ENCODE measurements around the gene USP53. TPM values are rescaled to one million over a fixed set of nuclear protein-coding genes. Genes with fewer than 3 reads are reported as not detected.

Gene USP53
- total and polyA plus RNA-seq, 5 donors from 2014 or later, result 8.0 to 17.3 (median 12.0) TPM

- Histone ChIP-seq H3K36me3 (ENCODE audit: control insufficient read depth, insufficient read depth, low read length) (no peaks in the 10 kb centered on the region), H3K4me3 (ENCODE audit: low read depth, low read length) (no peak overlapping the region), H3K9me3 (ENCODE audit: control insufficient read depth in 2 of 2, low read length in 2 of 2) (no peaks in the 10 kb centered on the region), H3K4me1 (ENCODE audit: control insufficient read depth, insufficient read depth, low read length, poor library complexity, severe bottlenecking) (peaks cover 9% of the 10 kb centered on the region), H3K27me3 (ENCODE audit: control insufficient read depth, insufficient read depth, low read length) (peaks cover 2% of the 10 kb centered on the region), H3K27ac (ENCODE audit: insufficient read depth, low read length, poor library complexity, severe bottlenecking) (no peak overlapping the region)
- Mint-ChIP-seq H3K36me3 (no peaks in the 10 kb centered on the region), H3K4me1 (peaks cover 12 to 33% (median 22%) of the 10 kb centered on the region in 4 donors), H3K27me3 (peaks cover 23% of the 10 kb centered on the region), H3K4me3 (peak overlapping the region in 1 of 4 donors; percentile 68), H3K27ac (no peak overlapping the region), H3K9me3 (no peaks in the 10 kb centered on the region)
- ATAC-seq (ENCODE audit: low read depth in 2 of 2), result no peak
- DNase-seq, result no peak
Observed at GRCh38 chr4:119304431-119304830, 91.9 kb downstream of the USP53 start.

- H3K9me3 ChIP-seq (ENCODE audit: control insufficient read depth in 2 of 2, low read length in 2 of 2), result no peaks in the 10 kb centered on the region
- peaks cover 6% of the 10 kb centered on the region for H3K4me1 ChIP-seq (ENCODE audit: control insufficient read depth, insufficient read depth, low read length, poor library complexity, severe bottlenecking)
- DNase-seq, result no peak
- H3K9me3 Mint-ChIP-seq, result no peaks in the 10 kb centered on the region
- H3K27ac Mint-ChIP-seq, result no peak overlapping the region
- H3K4me1 Mint-ChIP-seq, result peaks cover 4 to 15% (median 10%) of the 10 kb centered on the region in 4 donors
- H3K27me3 Mint-ChIP-seq, result peaks cover 40% of the 10 kb centered on the region
- H3K4me3 Mint-ChIP-seq, result no peak overlapping the region
- H3K36me3 Mint-ChIP-seq, result no peaks in the 10 kb centered on the region
- ATAC-seq (ENCODE audit: low read depth in 2 of 2), result no peak
- H3K4me3 ChIP-seq (ENCODE audit: low read depth, low read length), result no peak overlapping the region
- no peak overlapping the region for H3K27ac ChIP-seq (ENCODE audit: insufficient read depth, low read length, poor library complexity, severe bottlenecking)
- no peaks in the 10 kb centered on the region for H3K36me3 ChIP-seq (ENCODE audit: control insufficient read depth, insufficient read depth, low read length)
- peaks cover 5% of the 10 kb centered on the region for H3K27me3 ChIP-seq (ENCODE audit: control insufficient read depth, insufficient read depth, low read length)
Observed at GRCh38 chr4:119307606-119308005, 95.1 kb downstream of the USP53 start.

GRCh38 chr4:119310826-119311225, 98.3 kb downstream of the USP53 start:
- H3K27ac Mint-ChIP-seq, result no peak overlapping the region
- H3K27me3 Mint-ChIP-seq, result peaks cover 48% of the 10 kb centered on the region
- no peaks in the 10 kb centered on the region for H3K36me3 Mint-ChIP-seq
- Histone ChIP-seq H3K36me3 (ENCODE audit: control insufficient read depth, insufficient read depth, low read length) (no peaks in the 10 kb centered on the region), H3K4me3 (ENCODE audit: low read depth, low read length) (no peak overlapping the region), H3K9me3 (ENCODE audit: control insufficient read depth in 2 of 2, low read length in 2 of 2) (no peaks in the 10 kb centered on the region), H3K4me1 (ENCODE audit: control insufficient read depth, insufficient read depth, low read length, poor library complexity, severe bottlenecking) (peaks cover 6% of the 10 kb centered on the region), H3K27me3 (ENCODE audit: control insufficient read depth, insufficient read depth, low read length) (peaks cover 9% of the 10 kb centered on the region), H3K27ac (ENCODE audit: insufficient read depth, low read length, poor library complexity, severe bottlenecking) (no peak overlapping the region)
- no peak for DNase-seq
- H3K4me3 Mint-ChIP-seq, result no peak overlapping the region
- H3K4me1 Mint-ChIP-seq, result peaks cover 4 to 15% (median 10%) of the 10 kb centered on the region in 4 donors
- no peak for ATAC-seq (ENCODE audit: low read depth in 2 of 2)
- no peaks in the 10 kb centered on the region for H3K9me3 Mint-ChIP-seq

GRCh38 chr4:119313237-119313636, 100.7 kb downstream of the USP53 start:
- Mint-ChIP-seq H3K27ac (no peak overlapping the region), H3K27me3 (peaks cover 50% of the 10 kb centered on the region), H3K4me3 (no peak overlapping the region), H3K9me3 (no peaks in the 10 kb centered on the region), H3K4me1 (no peaks in the 10 kb centered on the region), H3K36me3 (no peaks in the 10 kb centered on the region)
- Histone ChIP-seq H3K27me3 (ENCODE audit: control insufficient read depth, insufficient read depth, low read length) (peaks cover 9% of the 10 kb centered on the region), H3K9me3 (ENCODE audit: control insufficient read depth in 2 of 2, low read length in 2 of 2) (no peaks in the 10 kb centered on the region), H3K36me3 (ENCODE audit: control insufficient read depth, insufficient read depth, low read length) (no peaks in the 10 kb centered on the region), H3K4me3 (ENCODE audit: low read depth, low read length) (no peak overlapping the region), H3K4me1 (ENCODE audit: control insufficient read depth, insufficient read depth, low read length, poor library complexity, severe bottlenecking) (no peaks in the 10 kb centered on the region), H3K27ac (ENCODE audit: insufficient read depth, low read length, poor library complexity, severe bottlenecking) (no peak overlapping the region)
- no peak for DNase-seq
- no peak for ATAC-seq (ENCODE audit: low read depth in 2 of 2)

GRCh38 chr4:119314356-119314755, 101.8 kb downstream of the USP53 start:
- no peak overlapping the region for H3K4me3 ChIP-seq (ENCODE audit: low read depth, low read length)
- no peak overlapping the region for H3K27ac ChIP-seq (ENCODE audit: insufficient read depth, low read length, poor library complexity, severe bottlenecking)
- peaks cover 10% of the 10 kb centered on the region for H3K27me3 ChIP-seq (ENCODE audit: control insufficient read depth, insufficient read depth, low read length)
- H3K4me1 Mint-ChIP-seq, result no peaks in the 10 kb centered on the region
- H3K9me3 ChIP-seq (ENCODE audit: control insufficient read depth in 2 of 2, low read length in 2 of 2), result no peaks in the 10 kb centered on the region
- DNase-seq (peak; percentile 3 to 38 (median 36)), ATAC-seq (ENCODE audit: low read depth in 2 of 2) (no peak)
- H3K4me1 ChIP-seq (ENCODE audit: control insufficient read depth, insufficient read depth, low read length, poor library complexity, severe bottlenecking), result no peaks in the 10 kb centered on the region
- H3K4me3 Mint-ChIP-seq, result no peak overlapping the region
- H3K9me3 Mint-ChIP-seq, result no peaks in the 10 kb centered on the region
- H3K36me3 Mint-ChIP-seq, result no peaks in the 10 kb centered on the region
- H3K27me3 Mint-ChIP-seq, result peaks cover 46% of the 10 kb centered on the region
- no peaks in the 10 kb centered on the region for H3K36me3 ChIP-seq (ENCODE audit: control insufficient read depth, insufficient read depth, low read length)
- H3K27ac Mint-ChIP-seq, result no peak overlapping the region

GRCh38 chr4:119315036-119315435, 102.5 kb downstream of the USP53 start:
- no peak overlapping the region for H3K4me3 ChIP-seq (ENCODE audit: low read depth, low read length)
- no peak for ATAC-seq (ENCODE audit: low read depth in 2 of 2)

GRCh38 chr4:119317990-119318389, 105.5 kb downstream of the USP53 start:
- Mint-ChIP-seq H3K4me3 (no peak overlapping the region), H3K27me3 (peaks cover 51% of the 10 kb centered on the region), H3K36me3 (no peaks in the 10 kb centered on the region), H3K9me3 (no peaks in the 10 kb centered on the region), H3K27ac (no peak overlapping the region), H3K4me1 (no peaks in the 10 kb centered on the region)
- ATAC-seq (ENCODE audit: low read depth in 2 of 2) (no peak), DNase-seq (no peak)
- H3K36me3 ChIP-seq (ENCODE audit: control insufficient read depth, insufficient read depth, low read length), result no peaks in the 10 kb centered on the region
- H3K9me3 ChIP-seq (ENCODE audit: control insufficient read depth in 2 of 2, low read length in 2 of 2), result no peaks in the 10 kb centered on the region
- no peak overlapping the region for H3K4me3 ChIP-seq (ENCODE audit: low read depth, low read length)
- peaks cover 16% of the 10 kb centered on the region for H3K27me3 ChIP-seq (ENCODE audit: control insufficient read depth, insufficient read depth, low read length)
- no peaks in the 10 kb centered on the region for H3K4me1 ChIP-seq (ENCODE audit: control insufficient read depth, insufficient read depth, low read length, poor library complexity, severe bottlenecking)
- no peak overlapping the region for H3K27ac ChIP-seq (ENCODE audit: insufficient read depth, low read length, poor library complexity, severe bottlenecking)

More at GRCh38 chr4:119315036-119315435, 102.5 kb downstream of the USP53 start:
- Mint-ChIP-seq H3K27ac (no peak overlapping the region), H3K4me3 (no peak overlapping the region), H3K4me1 (no peaks in the 10 kb centered on the region), H3K27me3 (peaks cover 51% of the 10 kb centered on the region), H3K9me3 (no peaks in the 10 kb centered on the region), H3K36me3 (no peaks in the 10 kb centered on the region)
- peaks cover 13% of the 10 kb centered on the region for H3K27me3 ChIP-seq (ENCODE audit: control insufficient read depth, insufficient read depth, low read length)
- no peaks in the 10 kb centered on the region for H3K4me1 ChIP-seq (ENCODE audit: control insufficient read depth, insufficient read depth, low read length, poor library complexity, severe bottlenecking)
- no peak overlapping the region for H3K27ac ChIP-seq (ENCODE audit: insufficient read depth, low read length, poor library complexity, severe bottlenecking)
- no peaks in the 10 kb centered on the region for H3K36me3 ChIP-seq (ENCODE audit: control insufficient read depth, insufficient read depth, low read length)
- H3K9me3 ChIP-seq (ENCODE audit: control insufficient read depth in 2 of 2, low read length in 2 of 2), result no peaks in the 10 kb centered on the region
- no peak for DNase-seq

GRCh38 chr4:119321921-119322687, 109.6 kb downstream of the USP53 start, which contains the start of gene FABP2:
Gene FABP2, minus strand, starts transcription at chr4:119322138. Its CDS starts 36 bp downstream, at chr4:119322102.
- H3K4me3 ChIP-seq (ENCODE audit: low read depth, low read length), result no peak within 1 kb of the TSS
- Mint-ChIP-seq H3K27me3 (peaks cover 44% of the 10 kb centered on the region), H3K36me3 (no peaks in the 10 kb centered on the region), H3K4me3 (no peak within 1 kb of the TSS), H3K27ac (no peak within 1 kb of the TSS), H3K4me1 (peaks cover 0 to 2% (median 0%) of the 10 kb centered on the region in 4 donors), H3K9me3 (peaks cover 0 to 2% (median 0%) of the 10 kb centered on the region in 7 donors)
- peaks cover 11% of the 10 kb centered on the region for H3K27me3 ChIP-seq (ENCODE audit: control insufficient read depth, insufficient read depth, low read length)
- ATAC-seq (ENCODE audit: low read depth in 2 of 2), result no peak
- H3K4me1 ChIP-seq (ENCODE audit: control insufficient read depth, insufficient read depth, low read length, poor library complexity, severe bottlenecking), result no peaks in the 10 kb centered on the region
- H3K27ac ChIP-seq (ENCODE audit: insufficient read depth, low read length, poor library complexity, severe bottlenecking), result no peak within 1 kb of the TSS
- DNase-seq, result no peak
- H3K36me3 ChIP-seq (ENCODE audit: control insufficient read depth, insufficient read depth, low read length), result no peaks in the 10 kb centered on the region
- no peaks in the 10 kb centered on the region for H3K9me3 ChIP-seq (ENCODE audit: control insufficient read depth in 2 of 2, low read length in 2 of 2)
